Measurements from ENCODE around the gene MGMT. TPM values are rescaled to one million over a fixed set of nuclear protein-coding genes. Genes with fewer than 3 reads are reported as not detected.

Gene MGMT
- total RNA-seq, 6 experiments from 2014 or later: 36.5 to 53.4 (median 42.3) TPM

GRCh38 chr10:129455625-129456024 lies 11.4 kb upstream of the MGMT start:
- no peak for DNase-seq
- no peak overlapping the region for H3K27ac ChIP-seq
- no peak for ATAC-seq
- no peaks in the 10 kb centered on the region for H3K27me3 ChIP-seq
- no peaks in the 10 kb centered on the region for H3K36me3 ChIP-seq
- no peaks in the 10 kb centered on the region for H3K9me3 ChIP-seq
- no peaks in the 10 kb centered on the region for H3K4me1 ChIP-seq
- TF ChIP-seq POLR2A (IDR thresholded peaks at IDR 0.05) (no peak), CTCF (IDR thresholded peaks at IDR 0.05) (no peak)
- H3K4me3 ChIP-seq: no peak overlapping the region
- 42% methylated on average over 6 of the region's 6 CpGs for WGBS (ENCODE audit: insufficient coverage, low coverage, low lambda C conversion rate, missing lambda C conversion rate)
- intact Hi-C loops (cut with DNase I): no loop called here

GRCh38 chr10:129459762-129460539 lies 7.1 kb upstream of the MGMT start:
- TF ChIP-seq POLR2A (IDR thresholded peaks at IDR 0.05) (no peak), CTCF (IDR thresholded peaks at IDR 0.05) (no peak)
- WGBS (ENCODE audit: insufficient coverage, low coverage, low lambda C conversion rate, missing lambda C conversion rate): 69% methylated on average over 6 of the region's 10 CpGs
- Histone ChIP-seq H3K27ac (no peak overlapping the region), H3K4me3 (no peak overlapping the region), H3K4me1 (no peaks in the 10 kb centered on the region), H3K27me3 (no peaks in the 10 kb centered on the region), H3K9me3 (no peaks in the 10 kb centered on the region), H3K36me3 (no peaks in the 10 kb centered on the region)
- intact Hi-C loops (cut with DNase I): no loop called here
- ATAC-seq: no peak
- DNase-seq: no peak

GRCh38 chr10:129462257-129462795 lies 4.7 kb upstream of the MGMT start:
- TF ChIP-seq POLR2A (IDR thresholded peaks at IDR 0.05) (no peak), CTCF (IDR thresholded peaks at IDR 0.05) (no peak)
- intact Hi-C loops (cut with DNase I): no loop called here

GRCh38 chr10:129464251-129464650 lies 2.8 kb upstream of the MGMT start:
- WGBS (ENCODE audit: insufficient coverage, low coverage, low lambda C conversion rate, missing lambda C conversion rate): 86% methylated on average over 3 of the region's 8 CpGs
- no peaks in the 10 kb centered on the region for H3K9me3 ChIP-seq
- no peak for DNase-seq
- intact Hi-C loops (cut with DNase I): no loop called here
- no peak for TF ChIP-seq CTCF (IDR thresholded peaks at IDR 0.05)
- no peak for TF ChIP-seq POLR2A (IDR thresholded peaks at IDR 0.05)
- peaks cover 0 to 18% (median 2%) of the 10 kb centered on the region in 4 donors for H3K4me1 ChIP-seq
- no peaks in the 10 kb centered on the region for H3K36me3 ChIP-seq
- H3K4me3 ChIP-seq: no peak overlapping the region
- H3K27me3 ChIP-seq: no peaks in the 10 kb centered on the region
- no peak for ATAC-seq
- no peak overlapping the region for H3K27ac ChIP-seq

More at GRCh38 chr10:129462257-129462795, 4.7 kb upstream of the MGMT start:
- ATAC-seq (no peak), DNase-seq (no peak)
- H3K4me3 ChIP-seq: no peak overlapping the region
- H3K4me1 ChIP-seq: peaks cover 0 to 4% (median 0%) of the 10 kb centered on the region in 4 donors
- H3K36me3 ChIP-seq: no peaks in the 10 kb centered on the region
- no peak overlapping the region for H3K27ac ChIP-seq
- H3K9me3 ChIP-seq: no peaks in the 10 kb centered on the region
- WGBS (ENCODE audit: insufficient coverage, low coverage, low lambda C conversion rate, missing lambda C conversion rate): 88% methylated on average over 6 of the region's 6 CpGs
- H3K27me3 ChIP-seq: no peaks in the 10 kb centered on the region
